Sigmoid colon (tissue), 4 donors: ENCODE results near the gene BLM.

Experiments
- CTCF ChIP-seq, 4 experiments: fragments of 450-650 bp in 3 of 4; fragments of 200-600 bp in 1 of 4; IDR thresholded peaks; one replicate each; pipeline ENCODE4 v1.5.1; 2016 to 2019; ENCODE audit warnings: antibody characterized with exemption in 4 of 4, mild to moderate bottlenecking in 3 of 4, moderate library complexity in 2 of 4
- EP300 ChIP-seq, 4 donors: sonication (generic); formaldehyde crosslinking; IDR thresholded peaks; one replicate each; pipeline ENCODE4 v1.6.1; 2017; ENCODE audit warnings: antibody characterized with exemption in 4 of 4
- POLR2A ChIP-seq, 2 donors: fragments of 450-650 bp; IDR thresholded peaks; one replicate each; pipeline ENCODE4 v1.6.1; 2016; ENCODE audit warnings: antibody characterized with exemption in 2 of 2, mild to moderate bottlenecking in 2 of 2, moderate library complexity in 2 of 2

GRCh38 chr15:90762109-90762508 is 45.0 kb downstream of the BLM start:
- TF ChIP-seq CTCF (IDR thresholded peaks at IDR 0.05), result no peak
- TF ChIP-seq POLR2A (IDR thresholded peaks at IDR 0.05), result no peak
- TF ChIP-seq EP300 (IDR thresholded peaks at IDR 0.05), result peak in 3 of 4 donors; percentile 13 to 70 (median 50)
